Neural cell (in vitro differentiated cells): ENCODE measurements around the gene CIITA. TPM values are rescaled to one million over a fixed set of nuclear protein-coding genes. Genes with fewer than 3 reads are reported as not detected.

Experiments used
- H2AFZ ChIP-seq: fragments of 200-600, 300-800 bp; sonication (generic), shearing (Covaris generic); 2 replicates; pipeline ENCODE4 v1.6.0; 2014; ENCODE audit warnings: low read depth, mild to moderate bottlenecking, antibody characterized with exemption, low read length, moderate library complexity
- H3F3A ChIP-seq: fragments of 200-600 bp; shearing (Covaris generic); 2 replicates; pipeline ENCODE4 v1.6.1; 2016; ENCODE audit warnings: mild to moderate bottlenecking, moderate library complexity, mixed read lengths, antibody characterized with exemption, low read length; ENCODE audit not compliant: insufficient read depth, poor library complexity, severe bottlenecking
- H3K27ac ChIP-seq: fragments of 200-600, 300-800 bp; sonication (generic), shearing (Covaris generic); 2 replicates; pipeline ENCODE4 v1.5.1; 2014; ENCODE audit warnings: mild to moderate bottlenecking, low read length, moderate library complexity
- H3K27me3 ChIP-seq: fragments of 300-800, 200-600 bp; sonication (generic), shearing (Covaris generic); 2 replicates; pipeline ENCODE4 v1.6.0; 2014; ENCODE audit warnings: mild to moderate bottlenecking, low read depth, low read length, moderate library complexity; ENCODE audit not compliant: insufficient read depth
- H3K36me3 ChIP-seq: fragments of 300-800, 200-600 bp; sonication (generic), shearing (Covaris generic); 2 replicates; pipeline ENCODE4 v1.5.1; 2014; ENCODE audit warnings: mild to moderate bottlenecking, antibody characterized with exemption, low read length, moderate library complexity; ENCODE audit not compliant: insufficient read depth
- H3K4me2 ChIP-seq: fragments of 300-800, 200-600 bp; sonication (generic), shearing (Covaris generic); 2 replicates; pipeline ENCODE4 v1.6.0; 2014; ENCODE audit warnings: mild to moderate bottlenecking, low read length
- H3K4me3 ChIP-seq: fragments of 300-800, 200-600 bp; sonication (generic), shearing (Covaris generic); 2 replicates; pipeline ENCODE4 v1.5.1; 2014; ENCODE audit warnings: mild to moderate bottlenecking, low read length, moderate library complexity
- H3K79me2 ChIP-seq: fragments of 200-600 bp; shearing (Covaris generic); replicated peaks from 2 replicates; pipeline ENCODE4 v1.6.0; 2014; ENCODE audit warnings: mild to moderate bottlenecking, low read length, moderate library complexity; ENCODE audit not compliant: insufficient read depth
- H3K9ac ChIP-seq: fragments of 300-800, 200-600 bp; sonication (generic), shearing (Covaris generic); 2 replicates; pipeline ENCODE4 v1.6.1; 2016; ENCODE audit warnings: mild to moderate bottlenecking, low read length, mixed read lengths
- H3K9me2 ChIP-seq: fragments of 200-600 bp; shearing (Covaris generic); 2 replicates; pipeline ENCODE4 v1.6.1; 2016; ENCODE audit warnings: mild to moderate bottlenecking, low read length, mixed read lengths; ENCODE audit not compliant: insufficient read depth
- H3K9me3 ChIP-seq: fragments of 200-600, 300-800 bp; sonication (generic), shearing (Covaris generic); 2 replicates; pipeline ENCODE4 v1.6.1; 2016; ENCODE audit warnings: mild to moderate bottlenecking, mixed run types, low read length, moderate library complexity, mixed read lengths
- H4K20me1 ChIP-seq: fragments of 200-600 bp; shearing (Covaris generic); 2 replicates; pipeline ENCODE4 v1.6.1; 2016; ENCODE audit warnings: mild to moderate bottlenecking, mixed run types; ENCODE audit not compliant: insufficient read depth
- CTCF ChIP-seq: fragments of 450-650 bp; IDR thresholded peaks from 2 replicates; pipeline ENCODE4 v1.5.1; 2014; ENCODE audit warnings: antibody characterized with exemption, mild to moderate bottlenecking, moderate library complexity; ENCODE audit not compliant: poor library complexity, severe bottlenecking
- EP300 ChIP-seq: fragments of 450-650 bp; conservative IDR thresholded peaks from 2 replicates; pipeline ENCODE4 v1.6.1; 2014; ENCODE audit warnings: antibody characterized with exemption, mild to moderate bottlenecking, moderate library complexity; ENCODE audit not compliant: poor library complexity, severe bottlenecking
- EZH2 ChIP-seq: fragments of 200-600, 300-800 bp; shearing (Covaris generic), sonication (generic); IDR thresholded peaks from 2 replicates; pipeline ENCODE4 v1.6.1; 2014; ENCODE audit warnings: antibody characterized with exemption, low read length, borderline replicate concordance, mild to moderate bottlenecking; ENCODE audit not compliant: insufficient read depth, poor library complexity, severe bottlenecking
- MXI1 ChIP-seq: fragments of 450-650 bp; conservative IDR thresholded peaks from 2 replicates; pipeline ENCODE4 v1.6.1; 2014; ENCODE audit warnings: antibody characterized with exemption, mild to moderate bottlenecking; ENCODE audit not compliant: poor library complexity, severe bottlenecking
- POLR2AphosphoS5 ChIP-seq: IDR thresholded peaks from 2 replicates; pipeline ENCODE4 v1.6.1; 2012
- RAD21 ChIP-seq: fragments of 450-650 bp; conservative IDR thresholded peaks from 2 replicates; pipeline ENCODE4 v1.6.1; 2014; ENCODE audit warnings: antibody characterized with exemption, mild to moderate bottlenecking, moderate library complexity
- REST ChIP-seq: IDR thresholded peaks from 2 replicates; pipeline ENCODE4 v1.6.1; 2012; ENCODE audit warnings: borderline replicate concordance
- SMC3 ChIP-seq: fragments of 450-650 bp; conservative IDR thresholded peaks from 2 replicates; pipeline ENCODE4 v1.6.1; 2014; ENCODE audit warnings: antibody characterized with exemption, mild to moderate bottlenecking, moderate library complexity; ENCODE audit not compliant: poor library complexity
- TAF1 ChIP-seq: IDR thresholded peaks from 2 replicates; pipeline ENCODE4 v1.6.1; 2012; ENCODE audit warnings: low read depth
- polyA plus RNA-seq: library from polyadenylated mRNA; depleted of rRNA; stranded (reverse); fragments of >200 nt; gene quantifications from 2 replicates; pipeline ENCODE4 v1.2.3, GENCODE V29; 2014

CIITA gene
- polyA plus RNA-seq, 1 donor from 2014 or later: not detected

DNA sequence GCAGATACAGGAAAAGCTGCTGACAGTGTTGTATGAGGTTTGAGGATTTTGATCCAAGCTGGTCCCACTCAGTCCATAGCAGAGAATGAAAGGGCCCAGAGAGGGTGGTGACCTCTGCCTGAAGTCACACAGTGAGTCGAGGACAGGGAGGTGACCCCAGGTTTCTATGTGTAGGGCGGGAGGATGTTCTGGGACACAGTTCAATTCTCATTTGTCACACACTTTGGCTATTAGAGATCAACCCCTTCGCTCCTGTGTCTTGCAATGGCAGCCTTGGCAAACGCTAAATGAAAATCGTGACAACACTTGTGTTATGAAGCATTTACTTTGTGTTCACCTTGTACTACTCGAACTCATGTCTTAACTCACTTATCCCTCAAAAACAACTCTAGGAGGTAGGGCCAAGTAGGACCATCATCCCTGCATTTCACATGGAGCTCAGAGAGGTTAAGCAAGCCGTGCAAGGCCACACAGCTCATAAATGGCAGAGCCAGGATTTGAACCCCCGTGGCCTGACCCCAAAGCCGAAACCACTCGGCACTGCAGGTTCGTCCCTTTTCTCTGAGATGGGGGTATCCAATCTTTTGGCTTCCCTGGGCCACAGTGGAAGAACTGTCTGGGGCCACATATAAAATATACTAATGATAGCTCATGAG lies 55.1 kb downstream of the CIITA start:
- no peak overlapping the region for H3K27ac ChIP-seq
- H3K4me2 ChIP-seq: no peak overlapping the region
- H3K79me2 ChIP-seq: no peaks in the 10 kb centered on the region
- no peak overlapping the region for H3K4me3 ChIP-seq
- H3K9me2 ChIP-seq: no peaks in the 10 kb centered on the region
- H3K9ac ChIP-seq: no peak overlapping the region
- TF ChIP-seq CTCF (no peak), EZH2 (no peak), EP300 (no peak), REST (no peak), RAD21 (no peak), SMC3 (no peak), POLR2AphosphoS5 (no peak), MXI1 (no peak), TAF1 (no peak)
- H3K9me3 ChIP-seq: no peaks in the 10 kb centered on the region
- no peak overlapping the region for H2AFZ ChIP-seq
- H3F3A ChIP-seq: no peaks in the 10 kb centered on the region
- no peaks in the 10 kb centered on the region for H4K20me1 ChIP-seq
- H3K36me3 ChIP-seq: no peaks in the 10 kb centered on the region
- H3K27me3 ChIP-seq: no peaks in the 10 kb centered on the region

DNA sequence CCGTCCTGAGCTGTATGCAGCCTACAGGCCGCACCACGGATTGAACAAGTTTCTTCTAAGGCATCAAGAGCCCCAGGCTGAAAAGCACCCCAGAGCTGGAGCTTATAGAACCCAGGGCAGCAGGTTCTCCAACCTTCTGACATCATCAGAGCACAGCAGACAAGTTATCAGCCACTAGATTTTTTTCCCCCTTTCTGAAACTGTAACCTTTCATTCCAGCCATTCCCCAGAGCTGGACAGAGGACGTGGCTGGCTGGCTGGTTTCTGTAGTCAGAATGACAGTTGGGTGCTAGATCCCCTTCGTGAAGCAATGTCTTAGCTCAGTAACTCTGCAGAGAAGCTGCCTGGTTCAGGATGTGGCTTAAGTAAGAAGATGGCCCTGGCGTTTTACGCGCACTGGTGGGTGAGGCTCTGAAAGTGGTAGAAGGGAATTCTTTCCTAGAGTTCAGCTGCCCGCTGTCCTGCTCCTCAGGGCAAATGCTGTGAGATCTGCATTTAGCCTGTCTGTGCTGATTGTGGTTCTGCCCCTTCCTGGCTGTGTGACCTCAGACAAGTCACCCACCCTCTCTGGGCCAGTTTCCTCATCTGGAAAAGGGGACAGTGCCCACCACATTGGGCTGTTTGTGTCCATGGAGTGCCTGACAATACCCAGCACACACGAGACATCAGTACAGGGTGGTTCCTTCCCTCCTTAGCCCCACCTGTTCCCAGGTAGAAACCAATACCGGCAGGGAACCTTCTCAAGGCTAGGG lies 56.1 kb downstream of the CIITA start:
- no peaks in the 10 kb centered on the region for H3K9me3 ChIP-seq
- H3K27ac ChIP-seq: no peak overlapping the region
- H3K36me3 ChIP-seq: no peaks in the 10 kb centered on the region
- no peak overlapping the region for H2AFZ ChIP-seq
- no peak for TF ChIP-seq RAD21
- no peak for TF ChIP-seq REST
- TF ChIP-seq CTCF: no peak
- no peak for TF ChIP-seq POLR2AphosphoS5
- no peak for TF ChIP-seq EP300
- TF ChIP-seq EZH2: no peak
- no peak for TF ChIP-seq MXI1
- TF ChIP-seq TAF1: no peak
- no peak for TF ChIP-seq SMC3
- no peak overlapping the region for H3K4me2 ChIP-seq
- H3K27me3 ChIP-seq: no peaks in the 10 kb centered on the region
- no peaks in the 10 kb centered on the region for H3F3A ChIP-seq
- H3K9ac ChIP-seq: no peak overlapping the region
- H3K9me2 ChIP-seq: no peaks in the 10 kb centered on the region
- no peaks in the 10 kb centered on the region for H3K79me2 ChIP-seq
- H4K20me1 ChIP-seq: no peaks in the 10 kb centered on the region
- H3K4me3 ChIP-seq: no peak overlapping the region
